GM18951 (cell line): ENCODE results near the gene COL1A1.

ENCODE experiments used
- POLR2A ChIP-seq: IDR thresholded peaks from 4 replicates; pipeline ENCODE4 v1.6.1; 2011; ENCODE audit warnings: mild to moderate bottlenecking; ENCODE audit not compliant: insufficient read length, insufficient read depth; ENCODE audit errors: extremely low read depth
- in situ Hi-C: fragments of 300-500 bp; cut with MboI; formaldehyde crosslinking; loops from one replicate; pipeline ENCODE4 v1.12.0; 2022; ENCODE audit warnings: low sequenced_read_pairs, mixed read lengths, inconsistent platforms; ENCODE audit not compliant: unreplicated experiment

The COL1A1 gene

GRCh38 chr17:50176559-50177357 is 24.7 kb downstream of the COL1A1 start:
- no peak for TF ChIP-seq POLR2A
- in situ Hi-C loops = no loop called here

GRCh38 chr17:50175035-50175807 is 26.2 kb downstream of the COL1A1 start:
- in situ Hi-C loops = no loop called here

GRCh38 chr17:50174444-50174843 is 27.0 kb downstream of the COL1A1 start:
- in situ Hi-C loops = no loop called here
- TF ChIP-seq POLR2A = no peak

More at GRCh38 chr17:50175035-50175807, 26.2 kb downstream of the COL1A1 start:
- TF ChIP-seq POLR2A = no peak

- in situ Hi-C loops = no loop called here
- TF ChIP-seq POLR2A = no peak
Measured at GRCh38 chr17:50173335-50173941, 28.0 kb downstream of the COL1A1 start.

- no peak for TF ChIP-seq POLR2A
- in situ Hi-C loops = no loop called here
Measured at GRCh38 chr17:50172936-50173334, 28.5 kb downstream of the COL1A1 start.

GRCh38 chr17:50172130-50172529 is 29.3 kb downstream of the COL1A1 start:
- TF ChIP-seq POLR2A = no peak
- in situ Hi-C loops = no loop called here

GRCh38 chr17:50171371-50172071 is 29.9 kb downstream of the COL1A1 start:
- TF ChIP-seq POLR2A = no peak
- in situ Hi-C loops = no loop called here

GRCh38 chr17:50170662-50171370 is 30.6 kb downstream of the COL1A1 start:
- no peak for TF ChIP-seq POLR2A

GRCh38 chr17:50169881-50170459 is 31.5 kb downstream of the COL1A1 start:
- no peak for TF ChIP-seq POLR2A
- in situ Hi-C loops = no loop called here

More at GRCh38 chr17:50170662-50171370, 30.6 kb downstream of the COL1A1 start:
- in situ Hi-C loops = no loop called here

- in situ Hi-C loops = no loop called here
- TF ChIP-seq POLR2A = no peak
Measured at GRCh38 chr17:50169121-50169764, 32.2 kb downstream of the COL1A1 start.

- in situ Hi-C loops = no loop called here
- TF ChIP-seq POLR2A = no peak
Measured at GRCh38 chr17:50168319-50168718, 33.1 kb downstream of the COL1A1 start.
